Raji (cell line): Measurements from ENCODE around the gene TMEM234.

Experiments used
- POLR2A ChIP-seq: IDR thresholded peaks from 2 replicates; pipeline ENCODE4 v1.6.1; 2011; ENCODE audit warnings: low read depth, low read length, control low read depth; ENCODE audit not compliant: insufficient read depth

Gene TMEM234

DNA sequence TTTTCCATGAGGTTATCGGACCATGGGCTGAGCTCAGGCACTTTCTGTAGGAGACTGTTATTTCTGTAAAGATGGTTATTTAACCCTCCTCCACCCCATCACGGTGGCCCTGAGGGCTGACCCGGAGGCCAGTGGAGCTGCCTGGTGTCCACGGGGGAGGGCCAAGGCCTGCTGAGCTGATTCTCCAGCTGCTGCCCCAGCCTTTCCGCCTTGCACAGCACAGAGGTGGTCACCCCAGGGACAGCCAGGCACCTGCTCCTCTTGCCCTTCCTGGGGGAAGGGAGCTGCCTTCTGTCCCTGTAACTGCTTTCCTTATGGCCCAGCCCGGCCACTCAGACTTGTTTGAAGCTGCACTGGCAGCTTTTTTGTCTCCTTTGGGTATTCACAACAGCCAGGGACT, 24.3 kb downstream of the TMEM234 start:
- TF ChIP-seq POLR2A, result no peak

GRCh38 chr1:32197074-32197473, 25.1 kb downstream of the TMEM234 start:
- TF ChIP-seq POLR2A, result no peak

DNA sequence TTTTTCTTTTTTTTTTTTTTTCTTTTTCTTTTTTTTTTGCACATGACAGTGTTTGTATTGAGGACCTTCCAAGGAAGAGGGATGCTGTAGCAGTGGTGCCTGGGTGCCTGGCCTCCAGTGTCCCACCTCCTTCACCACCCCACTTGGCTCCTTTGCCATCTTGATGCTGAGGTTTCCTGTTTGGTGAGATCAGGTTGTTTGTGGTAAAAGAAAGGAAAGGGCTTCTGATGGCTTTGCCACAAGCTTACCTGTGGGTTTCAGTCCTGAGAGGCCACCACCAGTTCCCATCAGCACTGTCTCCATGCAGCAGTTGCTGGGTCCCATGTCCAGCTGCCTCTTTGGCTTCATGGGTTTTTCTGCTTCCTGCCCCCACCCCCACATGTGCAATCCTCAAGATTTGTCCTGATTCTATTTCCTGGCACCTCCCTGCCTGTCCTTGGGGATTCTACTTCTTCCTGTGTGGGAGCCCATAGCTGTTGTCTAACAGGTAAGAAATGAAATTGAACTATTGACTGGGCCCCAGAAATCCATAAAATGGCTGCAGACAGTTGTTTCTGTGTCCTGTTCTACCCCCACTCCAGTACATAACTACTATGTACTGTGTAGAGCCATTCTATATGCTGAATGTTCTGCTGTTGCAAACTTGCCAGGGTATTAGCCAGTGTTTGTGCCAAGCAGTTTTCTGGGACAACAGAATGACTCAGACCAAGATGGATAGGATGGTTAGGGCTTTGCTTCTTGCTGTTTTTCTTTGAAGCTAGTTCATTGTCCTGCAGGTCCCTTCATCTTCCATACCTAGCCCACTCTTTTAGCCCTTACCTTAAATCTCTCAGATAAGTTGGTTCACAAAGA, 26.0 kb downstream of the TMEM234 start:
- TF ChIP-seq POLR2A, result no peak

GRCh38 chr1:32195531-32195930, 26.6 kb downstream of the TMEM234 start:
- no peak for TF ChIP-seq POLR2A

GRCh38 chr1:32194984-32195383, 27.2 kb downstream of the TMEM234 start:
- TF ChIP-seq POLR2A, result no peak

GRCh38 chr1:32192220-32192948, 29.8 kb downstream of the TMEM234 start:
- TF ChIP-seq POLR2A, result no peak

DNA sequence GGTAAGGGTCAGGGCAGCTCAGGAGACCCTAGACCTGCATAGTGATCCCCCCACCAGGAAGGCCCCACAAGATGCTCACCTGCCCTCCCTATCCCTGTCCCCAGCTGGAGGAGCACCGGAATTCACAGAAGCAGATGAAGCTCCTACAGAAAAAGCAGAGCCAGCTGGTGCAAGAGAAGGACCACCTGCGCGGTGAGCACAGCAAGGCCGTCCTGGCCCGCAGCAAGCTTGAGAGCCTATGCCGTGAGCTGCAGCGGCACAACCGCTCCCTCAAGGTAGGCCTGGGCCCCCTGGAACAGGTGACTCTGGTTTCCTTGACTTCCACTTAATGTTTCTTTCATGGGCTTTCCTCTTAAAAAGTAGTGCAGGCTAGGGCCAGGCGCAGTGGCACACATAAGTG, 34.3 kb downstream of the TMEM234 start:
- TF ChIP-seq POLR2A, result no peak

GRCh38 chr1:32186491-32186890, 35.7 kb downstream of the TMEM234 start:
- TF ChIP-seq POLR2A, result no peak

- no peak for TF ChIP-seq POLR2A
Observed at GRCh38 chr1:32186077-32186476, 36.1 kb downstream of the TMEM234 start.

DNA sequence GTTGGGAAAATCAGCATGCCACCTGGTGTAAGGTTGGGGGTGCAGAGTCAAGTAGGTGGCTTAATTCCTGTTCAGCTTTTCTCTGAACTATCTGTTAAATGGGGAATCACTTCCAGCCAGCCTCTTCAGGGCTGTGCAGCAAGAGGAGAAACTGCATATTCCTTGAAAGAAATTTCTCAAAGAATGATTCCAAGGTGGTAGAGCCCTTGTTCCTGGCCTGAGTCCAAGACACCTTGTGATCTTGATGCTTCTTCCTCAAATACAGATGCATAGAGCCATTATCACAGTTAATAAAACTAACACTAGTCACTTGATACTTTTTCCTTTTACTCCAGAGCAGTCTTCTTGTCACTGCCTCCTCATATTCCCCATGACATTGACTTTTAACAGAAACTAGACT, 37.5 kb downstream of the TMEM234 start:
- no peak for TF ChIP-seq POLR2A

DNA sequence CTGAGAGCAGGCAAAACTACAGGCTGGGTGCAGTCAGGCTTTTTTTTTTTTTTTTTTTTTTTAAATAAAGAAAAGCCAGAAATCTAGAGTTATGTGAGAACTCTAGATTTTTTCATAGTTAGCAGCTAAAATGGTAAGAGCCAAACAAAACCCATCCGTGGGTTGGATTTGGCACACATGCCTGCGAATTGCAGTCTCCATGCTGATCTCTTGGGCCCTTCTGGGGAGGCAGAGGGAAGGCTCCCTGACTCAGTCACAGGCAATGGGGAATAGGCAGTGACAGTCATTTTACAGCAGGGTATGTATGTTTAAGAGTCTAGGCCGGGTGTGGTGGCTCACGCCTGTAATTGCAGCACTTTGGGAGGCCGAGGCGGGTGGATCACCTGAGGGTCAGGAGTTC, 40.1 kb downstream of the TMEM234 start:
- no peak for TF ChIP-seq POLR2A

GRCh38 chr1:32181563-32181962, 40.6 kb downstream of the TMEM234 start:
- TF ChIP-seq POLR2A, result no peak

DNA sequence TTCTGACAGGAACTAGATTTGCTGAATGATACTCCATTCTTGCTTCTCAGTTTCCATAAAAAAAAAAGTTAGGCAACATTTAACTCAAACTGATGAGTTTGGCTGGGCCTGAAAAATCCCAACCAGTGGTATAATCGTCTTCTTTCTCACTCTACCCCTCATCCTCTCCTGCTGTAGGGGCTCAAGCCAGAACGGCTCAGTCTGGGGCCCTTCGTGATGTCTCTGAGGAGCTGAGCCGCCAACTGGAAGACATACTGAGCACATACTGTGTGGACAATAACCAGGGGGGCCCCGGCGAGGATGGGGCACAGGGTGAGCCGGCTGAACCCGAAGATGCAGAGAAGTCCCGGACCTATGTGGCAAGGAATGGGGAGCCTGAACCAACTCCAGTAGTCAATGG, 41.1 kb downstream of the TMEM234 start:
- no peak for TF ChIP-seq POLR2A

DNA sequence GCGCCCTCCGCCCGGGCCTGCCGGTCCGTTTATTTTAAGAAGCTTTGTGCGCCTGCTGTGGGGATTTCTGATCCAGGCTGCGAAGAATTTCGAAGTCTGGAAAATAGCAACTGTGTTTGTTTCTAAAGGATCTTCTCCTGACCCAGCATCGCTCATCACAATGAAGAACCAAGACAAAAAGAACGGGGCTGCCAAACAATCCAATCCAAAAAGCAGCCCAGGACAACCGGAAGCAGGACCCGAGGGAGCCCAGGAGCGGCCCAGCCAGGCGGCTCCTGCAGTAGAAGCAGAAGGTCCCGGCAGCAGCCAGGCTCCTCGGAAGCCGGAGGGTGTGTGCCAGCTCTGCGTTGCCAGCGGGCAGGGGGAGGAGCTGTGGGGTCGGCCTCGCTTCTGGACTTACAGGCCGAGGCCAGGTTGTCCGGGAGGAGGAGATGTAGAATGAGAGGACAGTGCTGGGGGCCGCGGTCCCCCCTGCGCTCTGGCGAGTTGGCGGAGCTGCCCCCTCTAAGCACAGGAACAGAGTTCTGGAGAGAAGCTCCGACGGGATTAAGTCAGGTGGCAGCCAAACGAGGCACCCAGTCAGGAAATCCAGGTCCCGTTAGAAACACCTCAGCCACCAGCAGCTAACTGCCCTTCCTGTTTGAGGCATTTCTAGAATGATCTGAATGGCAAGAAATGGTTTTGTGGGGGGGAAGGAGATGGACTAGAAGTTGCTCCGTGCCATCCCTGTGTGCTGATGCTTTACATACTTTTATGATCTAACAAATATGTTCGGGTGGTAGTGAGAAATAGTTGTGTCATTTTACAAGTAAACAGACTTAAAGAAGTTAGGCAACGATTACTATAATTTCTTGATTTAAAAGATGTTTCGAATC, 41.7 kb downstream of the TMEM234 start:
- no peak for TF ChIP-seq POLR2A

DNA sequence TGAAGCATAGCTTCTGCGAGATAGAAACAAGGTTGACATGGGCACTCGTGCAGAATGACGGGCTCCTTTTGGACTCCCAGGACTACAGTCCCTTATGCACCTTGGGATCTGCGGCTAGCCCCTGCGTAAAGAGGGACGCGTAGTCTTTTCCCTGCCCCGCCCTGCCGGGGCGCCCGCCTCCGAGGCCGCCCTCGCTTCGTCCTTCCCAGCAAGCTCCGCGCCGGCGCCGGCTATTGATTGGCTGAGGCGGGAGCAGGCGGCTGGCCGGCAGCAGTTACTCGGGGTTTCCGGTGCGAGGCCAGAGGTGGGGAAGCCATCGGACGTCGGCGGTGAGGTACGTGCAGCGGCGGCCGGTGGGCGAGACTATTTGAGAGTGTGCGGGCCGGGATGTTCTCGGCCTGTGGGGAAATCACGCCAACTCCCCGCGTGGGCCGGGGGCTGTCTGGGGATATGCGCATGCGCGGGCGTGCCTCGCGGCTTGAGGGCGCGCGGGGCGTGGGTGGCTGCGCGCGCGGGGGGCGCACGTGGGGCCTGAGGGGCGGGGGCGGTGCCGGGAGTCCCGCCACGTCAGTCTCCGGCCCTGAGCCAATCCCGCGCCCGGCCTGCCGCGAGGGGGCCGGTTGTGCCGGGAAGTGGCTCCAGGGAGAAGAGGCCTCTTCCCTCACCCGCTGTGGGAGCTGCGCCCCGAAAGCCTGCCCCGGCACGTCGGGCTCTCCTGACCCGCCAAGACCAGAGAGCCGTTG, 42.5 kb downstream of the TMEM234 start, which contains the start of gene TXLNA:
Gene TXLNA (plus strand): TSS at position 233 of the 743 bp plus-strand sequence. CDS start 671 bp downstream, outside the sequence.
- TF ChIP-seq POLR2A, result peak; percentile 89
